HepG2 (cell line): ENCODE results near the gene ZNF625. TPM values are rescaled to one million over a fixed set of nuclear protein-coding genes. Genes with fewer than 3 reads are reported as not detected.

Source experiments
- ATF4 ChIP-seq, 2 experiments: fragments of 450-650 bp in 1 of 2; sonication (generic) in 1 of 2; formaldehyde crosslinking; IDR thresholded peaks; 2 replicates each; pipeline versions ENCODE4 v1.5.0 to v1.8.0; 2020 to 2022; ENCODE audit warnings: mild to moderate bottlenecking in 1 of 2, missing genetic modification reagents in 1 of 2
- CBX1 ChIP-seq: IDR thresholded peaks from one replicate; pipeline ENCODE4 v1.6.1; 2016; ENCODE audit warnings: antibody characterized with exemption, low read depth
- CBX5 ChIP-seq: sonication (generic); formaldehyde crosslinking; IDR thresholded peaks from 2 replicates; pipeline ENCODE4 v1.4.0; 2020; ENCODE audit warnings: missing genetic modification reagents, borderline replicate concordance
- HDAC1 ChIP-seq: sonication (generic); formaldehyde crosslinking; IDR thresholded peaks from 2 replicates; pipeline ENCODE4 v1.5.1; 2020; ENCODE audit warnings: mild to moderate bottlenecking, missing genetic modification reagents
- HNRNPL ChIP-seq: fragments of 200-400 bp; formaldehyde crosslinking; IDR thresholded peaks from 2 replicates; pipeline ENCODE4 v1.6.1; 2017; ENCODE audit warnings: mild to moderate bottlenecking, low read depth, low read length
- KAT8 ChIP-seq: IDR thresholded peaks from 2 replicates; pipeline ENCODE4 v1.6.1; 2016; ENCODE audit warnings: missing genetic modification reagents, missing compliant biosample characterization
- KDM5A ChIP-seq: fragments of 200-600 bp; sonication (generic); IDR thresholded peaks from 2 replicates; pipeline ENCODE4 v1.7.0; 2018; ENCODE audit warnings: antibody characterized with exemption, mild to moderate bottlenecking, low read length, borderline replicate concordance
- KLF16 ChIP-seq, 2 experiments: sonication (generic) in 1 of 2; formaldehyde crosslinking in 1 of 2; IDR thresholded peaks; 2 replicates each; pipeline versions ENCODE4 v1.6.1 to v1.8.0; 2016 to 2023; ENCODE audit warnings: missing genetic modification reagents in 2 of 2, missing compliant biosample characterization in 1 of 2
- MATR3 ChIP-seq: sonication (generic); formaldehyde crosslinking; IDR thresholded peaks from 2 replicates; pipeline ENCODE4 v1.4.0; 2020; ENCODE audit warnings: missing genetic modification reagents
- MTA3 ChIP-seq: sonication (generic); formaldehyde crosslinking; IDR thresholded peaks from 2 replicates; pipeline ENCODE4 v1.4.0; 2020; ENCODE audit warnings: missing genetic modification reagents
- NBN ChIP-seq: fragments of 450-650 bp; conservative IDR thresholded peaks from 2 replicates; pipeline ENCODE4 v1.6.1; 2017
- PITX1 ChIP-seq: sonication (generic); formaldehyde crosslinking; IDR thresholded peaks from 2 replicates; pipeline ENCODE4 v1.5.1; 2020; ENCODE audit warnings: mild to moderate bottlenecking, missing genetic modification reagents
- RARA ChIP-seq: IDR thresholded peaks from 2 replicates; pipeline ENCODE4 v1.6.1; 2016; ENCODE audit warnings: missing genetic modification reagents, missing compliant biosample characterization
- RFX3 ChIP-seq: IDR thresholded peaks from 2 replicates; pipeline ENCODE4 v1.6.1; 2016; ENCODE audit warnings: missing biosample characterization, missing genetic modification reagents
- RXRB ChIP-seq: IDR thresholded peaks from 2 replicates; pipeline ENCODE4 v1.6.1; 2016; ENCODE audit warnings: borderline replicate concordance, missing genetic modification reagents, missing compliant biosample characterization
- SMAD1 ChIP-seq: sonication (generic); formaldehyde crosslinking; IDR thresholded peaks from 2 replicates; pipeline ENCODE4 v1.4.0; 2020; ENCODE audit warnings: missing genetic modification reagents, low read depth, mild to moderate bottlenecking, borderline replicate concordance
- TARDBP ChIP-seq: sonication (generic); formaldehyde crosslinking; IDR thresholded peaks from 2 replicates; pipeline ENCODE4 v1.8.0; 2022; ENCODE audit warnings: mild to moderate bottlenecking, missing genetic modification reagents
- TBP ChIP-seq: sonication (generic); formaldehyde crosslinking; IDR thresholded peaks from 2 replicates; pipeline ENCODE4 v1.5.0; 2020; ENCODE audit warnings: missing genetic modification reagents
- YEATS4 ChIP-seq: sonication (generic); formaldehyde crosslinking; IDR thresholded peaks from 2 replicates; pipeline ENCODE4 v1.4.0; 2020; ENCODE audit warnings: missing genetic modification reagents, borderline replicate concordance
- ZGPAT ChIP-seq: IDR thresholded peaks from 2 replicates; pipeline ENCODE4 v1.6.1; 2016; ENCODE audit warnings: mild to moderate bottlenecking
- ZNF124 ChIP-seq: sonication (generic); formaldehyde crosslinking; IDR thresholded peaks from 2 replicates; pipeline ENCODE4 v1.4.0; 2020; ENCODE audit warnings: missing genetic modification reagents
- ZNF232 ChIP-seq: sonication (generic); formaldehyde crosslinking; IDR thresholded peaks from 2 replicates; pipeline ENCODE4 v1.4.0; 2020; ENCODE audit warnings: missing genetic modification reagents, borderline replicate concordance
- ZNF33A ChIP-seq: sonication (generic); formaldehyde crosslinking; IDR thresholded peaks from 2 replicates; pipeline ENCODE4 v1.5.1; 2020; ENCODE audit warnings: missing genetic modification reagents, mild to moderate bottlenecking, moderate library complexity, borderline replicate concordance
- ZNF512 ChIP-seq: sonication (generic); formaldehyde crosslinking; IDR thresholded peaks from 2 replicates; pipeline ENCODE4 v1.4.0; 2020; ENCODE audit warnings: mild to moderate bottlenecking, missing genetic modification reagents
- ZNF576 ChIP-seq: sonication (generic); formaldehyde crosslinking; IDR thresholded peaks from 2 replicates; pipeline ENCODE4 v1.4.0; 2020; ENCODE audit warnings: mild to moderate bottlenecking, missing genetic modification reagents
- ZNF766 ChIP-seq: sonication (generic); formaldehyde crosslinking; IDR thresholded peaks from 2 replicates; pipeline ENCODE4 v1.5.0; 2020; ENCODE audit warnings: missing genetic modification reagents, borderline replicate concordance
- ZSCAN30 ChIP-seq: sonication (generic); formaldehyde crosslinking; IDR thresholded peaks from 2 replicates; pipeline ENCODE4 v1.5.0; 2020; ENCODE audit warnings: mild to moderate bottlenecking, missing genetic modification reagents
- polyA plus RNA-seq, 8 experiments: library from polyadenylated mRNA; depleted of rRNA in 3 of 8; stranded (reverse) in 7 of 8; unstranded in 1 of 8; fragments of >200 nt; fragmentation: Illumina TruSeq in 4 of 8; extraction: Trizol in 4 of 8; gene quantifications; 2 replicates each; pipeline versions ENCODE4 v1.2.1 to v1.2.3, GENCODE V29; 2011 to 2016; ENCODE audit warnings: low read depth in 4 of 8, missing spikeins in 1 of 8, mixed read lengths in 1 of 8; ENCODE audit not compliant: insufficient read depth in 1 of 8
- total RNA-seq, 5 experiments: library from RNA; depleted of rRNA; stranded (reverse); fragments of >200 nt; fragmentation: Illumina TruSeq; extraction: Trizol; gene quantifications; 2 replicates each; pipeline ENCODE4 v1.2.3, GENCODE V29; 2016; ENCODE audit warnings: low read depth in 1 of 5

Gene ZNF625
- total and polyA plus RNA-seq, 2 of the 13 experiments (the other 11 are each of a cell fraction or from before 2014, with no cell fraction given): 1.7 to 12.2 TPM

- no peak for TF ChIP-seq ATF4 (CRISPR knock-in tag; IDR thresholded peaks at IDR 0.05)
- TF ChIP-seq ZNF766 (CRISPR knock-in tag): peak; percentile 49; the same call in 1 of the 2 replicates
- no peak for TF ChIP-seq MATR3 (CRISPR knock-in tag)
- TF ChIP-seq CBX1: no peak
- no peak for TF ChIP-seq CBX5 (CRISPR knock-in tag)
- no peak for TF ChIP-seq ZNF512 (CRISPR knock-in tag)
- TF ChIP-seq TBP: no peak
- no peak for TF ChIP-seq ZNF124 (CRISPR knock-in tag)
- peak; percentile 59 for TF ChIP-seq RFX3 (CRISPR knock-in tag)
- TF ChIP-seq ZNF576: 0 out of 2 replicates have a peak, but pooled peaks have one; percentile 44
- TF ChIP-seq HDAC1 (CRISPR knock-in tag): peak; percentile 68; the same call in 1 of the 2 replicates
- TF ChIP-seq ZSCAN30: 0 out of 2 replicates have a peak, but pooled peaks have one; percentile 41
- TF ChIP-seq KLF16 (CRISPR knock-in tag; IDR thresholded peaks at IDR 0.05): peak in 1 of 2 experiments; percentile 35; a peak in 1 of 4 replicates
- no peak for TF ChIP-seq KDM5A
- peak; percentile 72; the same call in 1 of the 2 replicates for TF ChIP-seq ZNF232
- TF ChIP-seq PITX1 (CRISPR knock-in tag): 0 out of 2 replicates have a peak, but pooled peaks have one; percentile 8
- TF ChIP-seq YEATS4: peak; percentile 71; the same call in 1 of the 2 replicates
- peak; percentile 41; the same call in 1 of the 2 replicates for TF ChIP-seq TARDBP (CRISPR knock-in tag)
- TF ChIP-seq MTA3 (CRISPR knock-in tag): no peak
- no peak for TF ChIP-seq ZNF33A
- TF ChIP-seq ZGPAT (CRISPR knock-in tag): peak; percentile 34; the same call in 1 of the 2 replicates
- TF ChIP-seq RXRB (CRISPR knock-in tag): peak; percentile 17; the same call in 1 of the 2 replicates
- TF ChIP-seq KAT8 (CRISPR knock-in tag): peak; percentile 72
- no peak for TF ChIP-seq RARA
- no peak for TF ChIP-seq HNRNPL
- TF ChIP-seq SMAD1: no peak
- no peak for TF ChIP-seq NBN
These were observed 16.5 kb downstream of the ZNF625 start, which contains the start of gene ZNF20 (continued) for GRCh38 chr19:12139885-12140544.
